Activated naive CD8-positive, alpha-beta T cell treated with anti-CD3 and anti-CD28 coated beads for 36 hours (primary cell): ENCODE data around the gene LEF1. TPM values are rescaled to one million over a fixed set of nuclear protein-coding genes. Genes with fewer than 3 reads are reported as not detected.

Source experiments
- DNase-seq: peaks from one replicate; pipeline ENCODE4 v3.0.0; 2021
- H3K27ac Mint-ChIP-seq: one replicate; pipeline ENCODE4 v1.8.0; 2022; ENCODE audit warnings: mild to moderate bottlenecking, moderate library complexity, mixed read lengths
- H3K27me3 Mint-ChIP-seq: one replicate; pipeline ENCODE4 v1.8.0; 2022; ENCODE audit warnings: mild to moderate bottlenecking, mixed read lengths
- H3K36me3 Mint-ChIP-seq: one replicate; pipeline ENCODE4 v1.8.0; 2021; ENCODE audit warnings: mild to moderate bottlenecking, mixed read lengths
- H3K4me1 Mint-ChIP-seq: one replicate; pipeline ENCODE4 v1.8.0; 2021; ENCODE audit warnings: mixed read lengths
- H3K4me3 Mint-ChIP-seq: one replicate; pipeline ENCODE4 v1.8.0; 2022; ENCODE audit warnings: mild to moderate bottlenecking, moderate library complexity, mixed read lengths
- H3K9me3 Mint-ChIP-seq: one replicate; pipeline ENCODE4 v1.8.0; 2022; ENCODE audit warnings: mixed read lengths
- total RNA-seq, 2 experiments: library from RNA; stranded (reverse); gene quantifications; one replicate each; pipeline ENCODE4 v1.2.3, GENCODE V29; 2021

The LEF1 gene
- total RNA-seq: 100 to 1,000 TPM; 211 to 239 TPM

DNA sequence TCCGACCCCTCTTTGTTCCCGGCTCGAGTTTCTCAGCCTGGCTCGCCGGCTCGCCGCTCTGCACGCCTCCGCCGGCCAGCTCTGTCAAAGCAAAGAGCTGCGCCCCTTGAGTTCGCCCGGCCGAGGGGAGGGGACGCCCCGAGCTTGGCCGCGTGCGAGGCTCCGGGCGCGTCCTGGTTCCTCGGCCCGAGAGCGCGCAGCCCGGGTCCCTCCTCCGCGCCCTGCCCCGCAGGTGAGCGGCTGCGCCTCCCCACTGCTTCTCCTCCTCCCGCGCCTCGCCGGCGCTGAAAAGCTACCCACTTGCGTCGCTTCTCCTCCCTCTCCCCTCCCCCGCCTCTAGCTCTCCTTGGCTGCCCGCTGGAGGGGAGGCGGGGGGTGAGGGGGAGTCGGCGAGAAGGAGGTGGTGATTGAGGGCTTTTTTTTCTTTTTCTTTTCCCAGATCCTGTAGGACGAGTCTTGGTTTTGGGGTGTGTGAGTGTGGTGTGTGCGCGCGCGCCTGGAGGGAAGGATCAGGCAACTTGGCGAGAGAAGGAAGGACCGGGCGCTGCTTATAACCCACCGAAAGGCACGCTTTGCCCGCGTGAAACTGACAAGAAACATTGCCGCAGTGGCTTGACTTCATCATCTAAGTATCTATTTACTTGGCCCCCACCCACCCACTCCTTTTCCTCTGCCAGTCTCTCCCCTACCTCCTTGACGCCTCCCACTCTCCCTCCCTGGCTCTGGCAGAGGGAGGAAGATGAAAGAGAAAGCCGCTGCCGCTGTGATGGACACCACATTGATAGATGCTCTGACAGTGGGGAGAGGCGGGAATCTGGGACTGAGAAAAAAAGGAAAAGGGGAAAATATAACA lies at the start of gene LEF1:
TSS of gene LEF1 (minus strand) at position 262 of the 853 bp plus-strand sequence. CDS start 1,165 bp downstream, outside the sequence.
- Mint-ChIP-seq H3K36me3 (peaks cover 24% of the 10 kb centered on the region), H3K27me3 (no peaks in the 10 kb centered on the region), H3K4me1 (peaks cover 34% of the 10 kb centered on the region), H3K9me3 (no peaks in the 10 kb centered on the region), H3K4me3 (peak within 1 kb of the TSS; percentile 98), H3K27ac (peak within 1 kb of the TSS; percentile 98)
- peak; percentile 83 for DNase-seq

DNA sequence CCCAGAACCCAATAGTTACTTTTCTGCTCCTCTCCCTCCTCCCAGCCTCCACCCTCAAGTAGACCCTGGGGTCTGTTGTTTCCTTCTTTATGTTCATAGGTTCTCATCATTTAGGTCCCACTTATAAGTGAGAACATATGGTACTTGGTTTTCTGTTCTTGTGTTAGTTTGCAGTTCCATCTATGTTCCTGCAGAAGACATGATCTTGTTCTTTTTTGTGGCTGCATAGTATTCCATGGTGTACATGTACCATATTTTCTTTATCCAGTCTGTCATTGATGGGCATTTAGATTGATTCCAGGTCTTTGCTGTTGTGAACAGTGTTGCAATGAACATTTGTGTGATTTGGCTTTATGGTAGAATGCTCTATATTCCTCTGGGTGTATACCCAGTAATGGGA lies 47.8 kb upstream of the LEF1 start:
- peaks cover 8% of the 10 kb centered on the region for H3K36me3 Mint-ChIP-seq
- H3K4me3 Mint-ChIP-seq: no peak overlapping the region
- no peak overlapping the region for H3K27ac Mint-ChIP-seq
- no peaks in the 10 kb centered on the region for H3K27me3 Mint-ChIP-seq
- H3K9me3 Mint-ChIP-seq: no peaks in the 10 kb centered on the region
- peaks cover 18% of the 10 kb centered on the region for H3K4me1 Mint-ChIP-seq
- DNase-seq: no peak

DNA sequence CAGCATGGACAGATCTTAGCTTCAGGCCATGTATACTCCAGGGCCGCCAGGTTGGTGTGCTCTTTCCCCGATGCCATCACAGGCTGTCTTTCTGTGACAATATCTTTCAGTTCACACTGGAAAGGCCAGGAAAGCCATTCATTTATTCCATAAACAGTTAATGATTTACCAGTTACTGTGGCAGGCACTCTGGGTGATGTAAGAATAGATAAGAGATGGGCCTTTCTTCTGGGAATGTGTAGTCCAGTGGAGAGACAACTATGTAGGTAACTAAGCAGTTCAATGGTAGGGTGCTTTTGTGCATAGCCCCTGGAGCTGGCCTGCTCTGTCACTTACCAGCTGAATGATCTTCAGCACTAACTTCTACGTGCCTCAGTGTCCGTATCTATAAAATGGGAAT lies 46.3 kb upstream of the LEF1 start:
- Mint-ChIP-seq H3K27ac (no peak overlapping the region), H3K36me3 (peaks cover 11% of the 10 kb centered on the region), H3K4me1 (peaks cover 19% of the 10 kb centered on the region), H3K27me3 (no peaks in the 10 kb centered on the region), H3K4me3 (no peak overlapping the region), H3K9me3 (no peaks in the 10 kb centered on the region)
- no peak for DNase-seq

DNA sequence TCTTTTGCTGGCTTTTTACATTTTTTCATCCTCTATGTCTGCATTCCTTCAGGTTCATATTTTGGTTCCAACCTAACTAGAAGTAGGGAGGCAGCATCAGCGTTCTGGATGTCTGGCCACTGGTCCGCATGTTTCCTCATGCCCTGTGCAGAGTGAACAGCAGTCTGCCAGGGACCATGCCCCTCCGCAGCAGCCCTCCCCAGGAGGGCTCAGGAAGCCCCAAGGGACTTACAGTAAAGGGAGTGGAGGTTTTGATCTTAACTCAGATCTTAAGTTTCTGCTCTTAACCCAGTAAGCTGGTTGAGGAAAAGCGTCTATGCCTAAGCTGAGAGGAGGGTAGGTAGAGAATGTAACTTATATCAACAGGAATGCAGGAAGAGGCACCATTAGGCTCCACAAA lies 45.0 kb upstream of the LEF1 start:
- peaks cover 16% of the 10 kb centered on the region for H3K4me1 Mint-ChIP-seq
- H3K4me3 Mint-ChIP-seq: no peak overlapping the region
- no peaks in the 10 kb centered on the region for H3K9me3 Mint-ChIP-seq
- H3K27ac Mint-ChIP-seq: peak overlapping the region; percentile 52
- no peak for DNase-seq
- H3K36me3 Mint-ChIP-seq: peaks cover 11% of the 10 kb centered on the region
- H3K27me3 Mint-ChIP-seq: no peaks in the 10 kb centered on the region

DNA sequence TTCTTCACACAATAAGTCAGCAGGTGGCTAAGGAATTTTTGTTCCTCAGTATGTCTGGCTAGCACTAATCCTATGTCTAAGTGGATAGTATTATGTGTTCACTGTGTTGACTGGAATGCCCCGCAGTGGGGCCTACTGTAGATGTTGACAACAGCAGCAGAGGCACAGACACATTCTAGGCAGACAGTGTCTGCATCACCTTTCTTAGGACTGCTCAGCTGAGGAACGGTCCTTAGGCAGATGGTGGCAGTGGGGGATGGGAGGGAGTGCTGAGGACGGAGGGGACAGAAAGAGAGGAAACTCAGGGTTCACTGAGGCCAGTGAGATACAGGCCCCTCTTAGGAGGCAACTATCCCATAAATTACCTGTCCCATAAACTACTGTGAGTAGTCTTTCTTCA lies 44.6 kb upstream of the LEF1 start:
- H3K4me1 Mint-ChIP-seq: peaks cover 16% of the 10 kb centered on the region
- no peaks in the 10 kb centered on the region for H3K9me3 Mint-ChIP-seq
- H3K27ac Mint-ChIP-seq: no peak overlapping the region
- H3K36me3 Mint-ChIP-seq: peaks cover 11% of the 10 kb centered on the region
- no peaks in the 10 kb centered on the region for H3K27me3 Mint-ChIP-seq
- DNase-seq: no peak
- H3K4me3 Mint-ChIP-seq: no peak overlapping the region

DNA sequence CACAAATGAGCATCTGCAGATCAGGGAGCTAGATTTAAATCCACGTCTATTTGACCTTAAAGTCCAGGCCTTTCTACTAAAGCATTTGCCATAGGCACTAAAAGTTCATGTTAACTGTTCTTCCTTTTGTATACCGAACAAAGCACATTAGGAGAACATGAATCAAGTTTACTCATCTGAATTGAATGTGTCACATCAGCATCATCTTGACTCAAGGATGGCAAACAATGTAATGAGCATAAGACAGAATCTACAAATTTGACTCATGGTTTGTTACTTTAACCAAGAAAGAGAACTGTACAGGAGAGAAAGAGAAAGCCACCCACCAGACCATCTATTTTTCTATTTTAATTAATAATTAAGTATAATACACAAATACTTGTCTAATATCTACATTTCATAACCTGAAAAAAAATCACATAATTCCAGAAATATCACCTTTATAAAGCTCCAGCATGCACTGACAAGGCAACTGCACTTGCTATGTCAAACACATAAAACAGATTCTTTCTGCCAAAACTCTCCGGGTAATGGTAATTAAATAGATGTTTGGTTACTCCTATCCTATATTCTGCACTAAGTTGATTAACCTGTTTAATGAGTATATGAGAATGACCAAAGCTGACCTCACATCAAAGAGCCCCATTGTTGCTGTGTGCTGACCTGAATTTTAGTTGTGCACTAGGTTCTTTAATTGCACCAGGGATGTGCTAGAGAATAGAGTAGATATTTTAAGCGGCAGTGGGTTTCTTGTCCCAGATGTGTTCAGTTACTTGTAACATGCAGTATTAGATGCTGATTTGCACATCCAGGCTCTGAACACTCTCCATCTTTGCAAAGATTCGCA lies 42.5 kb upstream of the LEF1 start:
- H3K27me3 Mint-ChIP-seq: no peaks in the 10 kb centered on the region
- no peak overlapping the region for H3K4me3 Mint-ChIP-seq
- peaks cover 6% of the 10 kb centered on the region for H3K36me3 Mint-ChIP-seq
- H3K4me1 Mint-ChIP-seq: peaks cover 16% of the 10 kb centered on the region
- DNase-seq: no peak
- no peak overlapping the region for H3K27ac Mint-ChIP-seq
- no peaks in the 10 kb centered on the region for H3K9me3 Mint-ChIP-seq

DNA sequence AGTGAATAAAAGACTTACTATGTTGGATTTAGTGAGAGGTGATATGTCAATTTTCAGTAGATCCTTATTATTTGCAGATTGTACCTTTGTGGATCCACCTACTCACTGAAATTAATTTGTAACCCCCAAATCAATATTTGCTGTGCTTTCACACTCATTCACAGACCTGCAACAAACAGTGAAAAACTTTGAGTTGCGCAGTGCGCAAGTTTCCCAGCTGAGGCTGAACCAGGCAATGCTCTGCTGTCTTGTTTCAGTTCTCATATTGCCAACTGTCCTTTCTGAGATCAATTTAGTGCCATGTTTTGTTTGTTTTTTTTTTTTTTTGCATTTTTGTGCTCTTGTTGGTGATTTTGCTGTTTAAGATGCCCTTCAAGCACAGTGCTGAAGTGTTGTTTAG lies 40.8 kb upstream of the LEF1 start:
- peaks cover 29% of the 10 kb centered on the region for H3K4me1 Mint-ChIP-seq
- H3K36me3 Mint-ChIP-seq: peaks cover 9% of the 10 kb centered on the region
- DNase-seq: no peak
- H3K4me3 Mint-ChIP-seq: no peak overlapping the region
- no peak overlapping the region for H3K27ac Mint-ChIP-seq
- no peaks in the 10 kb centered on the region for H3K9me3 Mint-ChIP-seq
- no peaks in the 10 kb centered on the region for H3K27me3 Mint-ChIP-seq

DNA sequence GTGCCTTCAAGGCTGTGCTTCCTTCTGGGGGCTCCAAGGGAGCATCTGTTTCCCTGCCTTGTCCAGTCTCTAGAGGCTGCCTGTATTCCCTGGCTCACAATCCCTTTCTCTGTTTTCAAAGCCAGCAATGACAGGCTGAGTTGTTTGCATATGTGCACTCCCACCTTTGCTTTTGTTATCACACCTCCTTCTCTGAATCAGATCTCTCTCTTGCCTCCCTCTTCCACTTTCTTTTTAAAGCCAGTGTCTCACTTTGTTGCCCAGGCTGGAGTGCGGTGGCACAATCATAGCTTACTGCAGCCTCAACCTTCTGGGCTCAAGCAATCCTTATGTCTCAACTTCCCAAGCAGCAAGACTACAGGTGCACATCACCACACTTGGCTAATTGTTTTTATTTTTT lies 37.1 kb upstream of the LEF1 start:
- H3K27ac Mint-ChIP-seq: no peak overlapping the region
- peaks cover 8% of the 10 kb centered on the region for H3K36me3 Mint-ChIP-seq
- DNase-seq: no peak
- peaks cover 25% of the 10 kb centered on the region for H3K4me1 Mint-ChIP-seq
- no peak overlapping the region for H3K4me3 Mint-ChIP-seq
- no peaks in the 10 kb centered on the region for H3K9me3 Mint-ChIP-seq
- H3K27me3 Mint-ChIP-seq: no peaks in the 10 kb centered on the region

DNA sequence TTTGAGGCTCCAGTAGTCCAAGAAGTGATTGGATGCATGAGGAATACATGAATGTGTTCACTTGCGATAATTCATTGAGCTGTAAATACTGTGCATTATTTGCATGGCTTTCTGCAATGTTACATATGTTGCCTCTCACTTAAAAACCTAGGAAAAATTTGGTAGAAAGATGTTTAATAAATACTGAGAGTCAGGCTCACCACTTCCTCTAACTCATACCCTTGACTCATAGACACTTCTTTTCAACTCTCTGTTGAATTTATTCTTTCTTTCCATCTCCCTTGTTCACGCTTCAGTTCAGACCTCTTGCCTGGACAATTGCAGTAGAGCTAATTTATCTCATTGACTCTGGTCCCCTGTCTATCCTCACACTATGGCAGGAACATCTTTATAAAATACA lies 35.8 kb upstream of the LEF1 start:
- H3K4me3 Mint-ChIP-seq: no peak overlapping the region
- no peaks in the 10 kb centered on the region for H3K27me3 Mint-ChIP-seq
- peak overlapping the region; percentile 31 for H3K27ac Mint-ChIP-seq
- H3K4me1 Mint-ChIP-seq: peaks cover 25% of the 10 kb centered on the region
- no peaks in the 10 kb centered on the region for H3K9me3 Mint-ChIP-seq
- H3K36me3 Mint-ChIP-seq: peaks cover 7% of the 10 kb centered on the region
- no peak for DNase-seq

DNA sequence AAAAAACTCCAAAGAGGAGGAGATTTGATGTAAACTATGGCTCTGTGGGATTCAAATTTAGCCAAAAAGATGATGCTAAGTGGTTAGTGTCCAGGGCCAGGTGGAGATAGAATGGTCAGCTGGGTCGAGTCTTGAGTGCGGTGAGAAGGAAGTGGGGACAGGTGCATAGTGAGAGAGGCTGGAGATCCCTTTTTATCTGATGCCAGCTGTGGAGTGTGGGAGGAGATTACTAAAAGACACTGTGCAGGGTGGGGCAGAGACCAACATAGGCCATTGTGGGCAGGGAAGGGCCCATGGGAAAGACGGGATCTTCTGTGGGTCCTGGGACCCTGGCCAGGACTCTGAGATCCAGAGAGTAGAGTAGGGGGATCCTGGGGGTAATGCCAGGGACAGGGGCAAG lies 34.6 kb upstream of the LEF1 start:
- no peak overlapping the region for H3K4me3 Mint-ChIP-seq
- H3K27ac Mint-ChIP-seq: no peak overlapping the region
- H3K27me3 Mint-ChIP-seq: no peaks in the 10 kb centered on the region
- H3K4me1 Mint-ChIP-seq: peaks cover 25% of the 10 kb centered on the region
- no peaks in the 10 kb centered on the region for H3K9me3 Mint-ChIP-seq
- H3K36me3 Mint-ChIP-seq: peaks cover 7% of the 10 kb centered on the region
- DNase-seq: no peak

DNA sequence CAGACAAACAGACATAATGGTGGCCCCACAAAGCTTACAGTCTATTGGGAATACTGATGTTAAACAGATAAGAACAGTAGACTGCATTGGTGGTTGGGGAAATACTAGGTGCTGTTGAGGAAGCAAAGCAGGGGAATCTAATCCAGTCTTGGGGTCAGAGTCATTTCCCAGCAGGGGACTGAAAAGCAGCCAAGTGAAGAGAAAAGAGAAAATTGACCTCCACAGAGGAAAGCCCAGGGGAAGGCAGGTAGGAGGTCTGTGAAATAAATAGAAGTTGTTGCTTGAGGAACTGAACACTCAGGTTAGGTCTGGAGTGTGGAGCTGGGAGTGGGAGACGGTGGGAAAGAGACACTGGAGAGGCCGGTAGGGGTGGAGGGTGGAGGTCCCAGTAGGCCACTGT lies 33.0 kb upstream of the LEF1 start:
- Mint-ChIP-seq H3K9me3 (no peaks in the 10 kb centered on the region), H3K36me3 (peaks cover 7% of the 10 kb centered on the region), H3K27ac (no peak overlapping the region), H3K4me3 (no peak overlapping the region), H3K27me3 (no peaks in the 10 kb centered on the region), H3K4me1 (peaks cover 29% of the 10 kb centered on the region)
- DNase-seq: no peak

DNA sequence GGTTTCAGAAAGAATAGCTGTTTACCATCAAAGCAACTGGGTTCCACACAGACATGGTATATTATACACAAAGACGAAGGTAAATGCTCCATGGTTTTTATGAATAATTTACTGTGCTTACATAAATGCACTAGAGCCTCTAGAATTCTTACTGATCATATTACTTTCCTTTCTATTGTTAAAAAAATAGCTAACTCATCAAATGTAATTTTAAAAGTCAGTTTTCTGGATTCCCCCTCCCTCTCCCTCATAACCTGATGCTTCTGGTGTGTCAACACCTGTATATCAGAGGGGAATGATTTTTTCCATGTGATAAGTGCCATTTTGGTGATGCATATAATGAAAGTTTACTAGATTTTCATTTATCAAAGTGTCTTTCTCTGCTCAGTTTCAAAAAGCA lies 31.1 kb upstream of the LEF1 start:
- Mint-ChIP-seq H3K4me1 (peaks cover 22% of the 10 kb centered on the region), H3K36me3 (peaks cover 3% of the 10 kb centered on the region), H3K4me3 (no peak overlapping the region), H3K27ac (no peak overlapping the region), H3K27me3 (no peaks in the 10 kb centered on the region), H3K9me3 (no peaks in the 10 kb centered on the region)
- no peak for DNase-seq

DNA sequence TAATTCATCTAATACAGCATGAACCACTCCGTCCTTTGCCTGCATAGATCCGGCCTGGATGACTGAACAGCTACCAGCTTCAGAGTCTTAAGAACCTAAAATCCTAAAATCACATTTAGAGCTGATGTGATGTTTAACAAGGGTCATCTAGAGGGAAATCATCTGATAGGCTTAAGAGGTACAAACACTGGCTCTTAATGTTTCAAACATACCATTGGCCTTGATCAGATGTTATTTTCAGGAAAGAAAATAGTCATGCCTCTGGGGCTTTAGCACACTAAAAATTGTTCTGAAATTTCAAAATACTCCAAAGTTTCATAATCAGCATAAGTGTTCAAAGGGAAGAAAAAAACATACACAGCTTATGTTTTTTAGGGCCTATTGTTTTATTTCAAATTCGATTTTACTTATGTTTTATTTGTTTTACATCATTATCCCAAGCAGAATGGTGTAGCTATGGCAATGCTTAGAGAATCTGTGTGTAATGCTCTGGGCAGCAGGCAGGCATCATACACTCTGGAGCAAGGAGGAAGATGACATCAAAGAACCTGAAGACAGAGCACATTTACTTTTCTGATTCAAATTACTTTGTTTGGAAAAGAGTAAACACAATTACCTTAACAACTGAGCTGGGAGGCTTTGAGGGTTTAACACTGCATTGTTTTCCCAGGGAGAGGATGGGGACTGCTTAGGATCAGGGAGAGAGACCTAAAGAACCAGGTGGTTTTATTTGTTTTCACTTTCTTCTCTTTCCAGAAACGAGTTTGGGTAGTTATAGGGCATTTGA lies 25.3 kb upstream of the LEF1 start:
- Mint-ChIP-seq H3K9me3 (no peaks in the 10 kb centered on the region), H3K4me3 (no peak overlapping the region), H3K27me3 (no peaks in the 10 kb centered on the region), H3K36me3 (peaks cover 3% of the 10 kb centered on the region), H3K4me1 (peaks cover 30% of the 10 kb centered on the region), H3K27ac (no peak overlapping the region)
- no peak for DNase-seq

DNA sequence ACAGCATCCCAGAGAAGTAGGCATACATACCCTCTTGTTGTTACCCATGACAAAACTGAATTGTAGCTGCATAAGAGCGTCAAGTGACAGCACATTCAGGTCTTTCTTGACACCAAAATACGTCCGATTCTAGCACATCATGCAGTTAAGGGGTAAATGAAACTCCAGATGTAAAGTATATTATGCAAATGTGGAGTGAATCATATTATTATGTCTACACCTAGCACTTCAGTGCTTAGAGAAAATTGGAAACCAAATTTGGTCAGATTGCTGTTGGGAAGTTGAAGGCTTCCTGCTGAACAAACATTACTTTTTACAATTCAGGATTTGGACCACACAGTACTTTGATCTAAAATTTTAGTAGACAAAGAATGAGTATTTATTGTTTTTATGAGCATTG lies 24.2 kb upstream of the LEF1 start:
- Mint-ChIP-seq H3K4me3 (no peak overlapping the region), H3K27me3 (no peaks in the 10 kb centered on the region), H3K36me3 (peaks cover 3% of the 10 kb centered on the region), H3K27ac (no peak overlapping the region), H3K9me3 (no peaks in the 10 kb centered on the region), H3K4me1 (peaks cover 30% of the 10 kb centered on the region)
- DNase-seq: no peak

DNA sequence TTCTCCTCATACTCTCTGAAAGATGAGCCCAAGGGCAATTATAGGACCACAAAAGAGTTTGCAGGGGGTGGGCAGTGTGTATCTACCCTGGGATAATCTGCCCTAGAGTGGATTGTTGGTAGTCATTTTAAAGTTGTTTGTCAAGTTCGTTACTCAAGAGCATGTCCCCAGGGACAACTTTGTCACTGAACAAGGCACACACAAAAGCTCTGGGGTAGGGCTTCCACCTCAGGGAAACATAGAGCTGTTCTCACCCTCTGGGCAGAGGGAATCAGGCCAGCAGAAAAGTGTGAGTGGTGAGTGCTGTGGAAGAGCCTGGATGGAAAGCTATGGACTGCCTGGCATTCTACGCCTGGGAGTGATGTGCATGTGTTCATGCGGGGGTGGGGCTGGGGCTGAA lies 23.3 kb upstream of the LEF1 start:
- no peak for DNase-seq
- no peak overlapping the region for H3K27ac Mint-ChIP-seq
- H3K36me3 Mint-ChIP-seq: peaks cover 3% of the 10 kb centered on the region
- H3K4me1 Mint-ChIP-seq: peaks cover 25% of the 10 kb centered on the region
- H3K27me3 Mint-ChIP-seq: no peaks in the 10 kb centered on the region
- H3K9me3 Mint-ChIP-seq: no peaks in the 10 kb centered on the region
- H3K4me3 Mint-ChIP-seq: no peak overlapping the region
